H9 (cell line): ENCODE measurements around the gene ACP2. TPM values are rescaled to one million over a fixed set of nuclear protein-coding genes. Genes with fewer than 3 reads are reported as not detected.

Experiments
- total RNA-seq: library from RNA; stranded (reverse); gene quantifications from 2 replicates; pipeline ENCODE4 v1.2.1, GENCODE V29; 2021

Gene ACP2
- total RNA-seq, 1 experiment from 2014 or later: 29.5 TPM

Other genes starting within 250 kb of the ACP2 start
- gene ARFGAP2, start 71.9 kb downstream of the ACP2 start, total RNA-seq: 65.1 and 72.3 TPM in 2 replicates
- gene PACSIN3, start 62.4 kb downstream of the ACP2 start, total RNA-seq: 62.2 and 63.0 TPM in 2 replicates
- 65.0 and 67.0 TPM in 2 replicates for gene DDB2, start 33.8 kb downstream of the ACP2 start, total RNA-seq
- gene NR1H3, start 9.2 kb upstream of the ACP2 start, total RNA-seq: 25.2 and 26.3 TPM in 2 replicates
- gene MADD, start 21.3 kb upstream of the ACP2 start, total RNA-seq: 36.9 and 41.0 TPM in 2 replicates
- gene MYBPC3, start 103.9 kb upstream of the ACP2 start, total RNA-seq: not detected in 2 replicates
- gene SPI1, start 129.7 kb upstream of the ACP2 start, total RNA-seq: not detected in 2 replicates
- 25.8 and 29.2 TPM in 2 replicates for gene SLC39A13, start 159.8 kb upstream of the ACP2 start, total RNA-seq
- gene PSMC3, start 177.6 kb upstream of the ACP2 start, total RNA-seq: 179 TPM in 2 replicates
- 0.48 TPM in 1 of 2 replicates, not detected in the other for gene RAPSN, start 200.3 kb upstream of the ACP2 start, total RNA-seq